HEK293 (cell line): ENCODE data around the gene DROSHA.

ENCODE experiments used
- CTCF ChIA-PET: fragments of 350-600 bp; formaldehyde crosslinking; extraction: SDS; loops from one replicate; lab custom pipeline; 2021; ENCODE audit warnings: antibody characterized with exemption; lab: Yijun Ruan, JAX
- POLR2A ChIA-PET: fragments of 300-600 bp; formaldehyde crosslinking; extraction: SDS; loops from one replicate; lab custom pipeline; 2020; ENCODE audit warnings: antibody characterized with exemption, inconsistent platforms; lab: Yijun Ruan, JAX
- H3K27ac ChIP-seq: fragments of 200-500 bp; sonication (Bioruptor generic); 2 replicates; pipeline ENCODE4 v1.5.1; 2014; ENCODE audit warnings: low read depth, low read length, control low read depth, inconsistent platforms; ENCODE audit errors: extremely low read depth
- H3K36me3 ChIP-seq, 2 experiments: fragments of 200-500 bp in 1 of 2; sonication (Bioruptor generic) in 1 of 2; 1 replicate in 1 of 2; 2 replicates in 1 of 2; pipeline ENCODE4 v1.5.1; 2014 to 2017; ENCODE audit warnings: inconsistent platforms in 2 of 2, low read length in 2 of 2; ENCODE audit not compliant: control insufficient read depth in 2 of 2, insufficient read depth in 1 of 2
- H3K4me1 ChIP-seq: fragments of 200-500 bp; sonication (Bioruptor generic); 2 replicates; pipeline ENCODE4 v1.5.1; 2014; ENCODE audit warnings: mild to moderate bottlenecking, low read length, inconsistent platforms; ENCODE audit not compliant: control insufficient read depth, insufficient read depth
- H3K4me3 ChIP-seq: 2 replicates; pipeline ENCODE4 v1.5.1; 2011; ENCODE audit warnings: low read depth, mild to moderate bottlenecking, control low read depth, low read length, moderate library complexity
- H3K9me3 ChIP-seq: fragments of 200-500 bp; sonication (Bioruptor generic); 2 replicates; pipeline ENCODE4 v1.5.1; 2014; ENCODE audit warnings: low read depth, low read length, inconsistent platforms; ENCODE audit not compliant: control insufficient read depth, insufficient read depth
- KLF7 ChIP-seq: fragments of 450-650 bp; formaldehyde crosslinking; IDR thresholded peaks from 2 replicates; pipeline ENCODE4 v1.5.1; 2016; ENCODE audit warnings: missing biosample characterization, missing genetic modification characterization, borderline replicate concordance
- SCRT1 ChIP-seq: fragments of 450-650 bp; formaldehyde crosslinking; IDR thresholded peaks from 2 replicates; pipeline ENCODE4 v1.5.1; 2016; ENCODE audit warnings: missing biosample characterization, missing genetic modification characterization, borderline replicate concordance
- SCRT2 ChIP-seq: fragments of 450-650 bp; formaldehyde crosslinking; IDR thresholded peaks from 2 replicates; pipeline ENCODE4 v1.5.1; 2016; ENCODE audit warnings: missing biosample characterization, missing genetic modification characterization
- SP7 ChIP-seq: fragments of 450-650 bp; formaldehyde crosslinking; IDR thresholded peaks from 2 replicates; pipeline ENCODE4 v1.5.1; 2016; ENCODE audit warnings: missing biosample characterization, missing genetic modification characterization
- ZBTB8A ChIP-seq: fragments of 450-650 bp; formaldehyde crosslinking; IDR thresholded peaks from 2 replicates; pipeline ENCODE4 v1.5.1; 2016; ENCODE audit warnings: missing biosample characterization, missing genetic modification characterization
- ZIC2 ChIP-seq: fragments of 450-650 bp; formaldehyde crosslinking; IDR thresholded peaks from 2 replicates; pipeline ENCODE4 v1.5.1; 2016; ENCODE audit warnings: missing biosample characterization, missing genetic modification characterization
- ZNF19 ChIP-seq: fragments of 450-650 bp; formaldehyde crosslinking; IDR thresholded peaks from 2 replicates; pipeline ENCODE4; 2016; ENCODE audit warnings: missing biosample characterization, missing genetic modification characterization, low read depth
- ZNF302 ChIP-seq: fragments of 450-650 bp; formaldehyde crosslinking; IDR thresholded peaks from 2 replicates; pipeline ENCODE4 v1.5.1; 2016; ENCODE audit warnings: missing biosample characterization, missing genetic modification characterization, low read depth
- ZNF324 ChIP-seq: fragments of 450-650 bp; formaldehyde crosslinking; IDR thresholded peaks from 2 replicates; pipeline ENCODE4 v1.5.1; 2016; ENCODE audit warnings: missing biosample characterization, missing genetic modification characterization
- ZNF571 ChIP-seq: fragments of 450-650 bp; formaldehyde crosslinking; IDR thresholded peaks from 2 replicates; pipeline ENCODE4 v1.5.0; 2017; ENCODE audit warnings: missing biosample characterization, missing genetic modification characterization
- ZNF626 ChIP-seq: fragments of 450-650 bp; sonication (Bioruptor Pico); formaldehyde crosslinking; IDR thresholded peaks from 2 replicates; pipeline ENCODE4 v1.5.1; 2018; ENCODE audit warnings: missing biosample characterization, missing genetic modification characterization, inconsistent platforms
- TF ChIP-seq, protein P1 (sequence below): fragments of 450-650 bp; formaldehyde crosslinking; IDR thresholded peaks from 2 replicates; pipeline ENCODE4 v1.5.1; 2016; ENCODE audit warnings: missing biosample characterization, missing genetic modification characterization
- TF ChIP-seq, protein P2 (sequence below): fragments of 450-650 bp; formaldehyde crosslinking; IDR thresholded peaks from 2 replicates; pipeline ENCODE4 v1.5.1; 2016; ENCODE audit warnings: missing biosample characterization, missing genetic modification characterization, low read depth
- TF ChIP-seq, protein P3 (sequence below): fragments of 450-650 bp; formaldehyde crosslinking; IDR thresholded peaks from 2 replicates; pipeline ENCODE4 v1.5.1; 2017; ENCODE audit warnings: missing biosample characterization, missing genetic modification characterization
- TF ChIP-seq, protein P4 (sequence below): fragments of 450-650 bp; formaldehyde crosslinking; IDR thresholded peaks from 2 replicates; pipeline ENCODE4 v1.5.1; 2016; ENCODE audit warnings: missing biosample characterization, missing genetic modification characterization

DROSHA gene

DNA sequence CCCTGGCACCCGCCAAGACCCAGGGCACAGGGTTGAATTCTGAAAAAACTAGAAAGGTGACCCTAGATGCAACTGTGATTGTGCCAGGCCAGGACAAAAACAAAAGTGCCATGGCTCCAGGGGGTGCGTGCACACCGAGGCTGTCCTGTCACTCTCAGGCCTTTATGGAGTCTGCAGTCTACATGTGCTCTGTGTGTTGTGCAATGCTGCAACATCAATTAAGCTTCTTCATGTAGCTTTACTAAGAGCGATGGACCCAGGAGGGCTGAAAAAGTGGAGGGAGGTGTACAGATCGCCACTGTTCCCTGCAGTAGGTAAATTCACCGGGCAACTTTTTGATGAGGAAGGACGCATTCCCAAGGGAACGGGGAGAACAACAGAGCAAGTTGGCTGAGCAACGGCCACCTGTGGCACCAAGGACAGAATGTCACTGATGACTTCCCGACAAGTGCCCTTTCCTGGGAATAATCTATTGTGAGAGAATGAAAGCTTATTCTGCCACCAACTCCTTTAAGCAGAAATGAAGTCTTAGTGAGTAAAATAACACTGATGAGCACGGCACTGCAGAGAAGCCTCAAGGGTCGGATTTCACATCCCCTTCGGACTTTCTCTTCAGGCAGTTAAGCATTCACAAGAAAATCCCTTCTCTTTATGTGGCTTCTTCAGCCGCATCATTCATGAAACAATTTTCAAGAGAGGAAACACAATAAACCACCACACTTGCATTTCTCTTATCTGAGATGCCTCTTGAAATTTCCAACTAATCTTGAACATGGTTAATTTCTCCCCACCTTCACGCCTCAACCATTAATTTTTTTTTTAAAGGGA is 149.6 kb downstream of the DROSHA start:
- H3K4me3 ChIP-seq = no peak overlapping the region
- no peaks in the 10 kb centered on the region for H3K9me3 ChIP-seq
- CTCF ChIA-PET = no interaction called here
- H3K27ac ChIP-seq = no peak overlapping the region
- no peaks in the 10 kb centered on the region for H3K36me3 ChIP-seq
- POLR2A ChIA-PET = no interaction called here
- H3K4me1 ChIP-seq = peaks cover 3% of the 10 kb centered on the region; the same call in 1 of the 2 replicates
- TF ChIP-seq SCRT2 (tag by site-specific recombination) = peak; percentile 95
- TF ChIP-seq SCRT1 (tag by site-specific recombination) = peak; percentile 58; the same call in 1 of the 2 replicates
- TF ChIP-seq ZIC2 (tag by site-specific recombination) = 0 out of 2 replicates have a peak, but pooled peaks have one; percentile 25
- TF ChIP-seq ZBTB8A (tag by site-specific recombination) = no peak

- H3K9me3 ChIP-seq = no peaks in the 10 kb centered on the region
- H3K36me3 ChIP-seq = no peaks in the 10 kb centered on the region
- no peak overlapping the region for H3K4me3 ChIP-seq
- no peak overlapping the region for H3K27ac ChIP-seq
- peaks cover 3% of the 10 kb centered on the region; the same call in 1 of the 2 replicates for H3K4me1 ChIP-seq
- ChIA-PET POLR2A (no interaction called here), CTCF (no interaction called here)
- TF ChIP-seq, protein P1, sequence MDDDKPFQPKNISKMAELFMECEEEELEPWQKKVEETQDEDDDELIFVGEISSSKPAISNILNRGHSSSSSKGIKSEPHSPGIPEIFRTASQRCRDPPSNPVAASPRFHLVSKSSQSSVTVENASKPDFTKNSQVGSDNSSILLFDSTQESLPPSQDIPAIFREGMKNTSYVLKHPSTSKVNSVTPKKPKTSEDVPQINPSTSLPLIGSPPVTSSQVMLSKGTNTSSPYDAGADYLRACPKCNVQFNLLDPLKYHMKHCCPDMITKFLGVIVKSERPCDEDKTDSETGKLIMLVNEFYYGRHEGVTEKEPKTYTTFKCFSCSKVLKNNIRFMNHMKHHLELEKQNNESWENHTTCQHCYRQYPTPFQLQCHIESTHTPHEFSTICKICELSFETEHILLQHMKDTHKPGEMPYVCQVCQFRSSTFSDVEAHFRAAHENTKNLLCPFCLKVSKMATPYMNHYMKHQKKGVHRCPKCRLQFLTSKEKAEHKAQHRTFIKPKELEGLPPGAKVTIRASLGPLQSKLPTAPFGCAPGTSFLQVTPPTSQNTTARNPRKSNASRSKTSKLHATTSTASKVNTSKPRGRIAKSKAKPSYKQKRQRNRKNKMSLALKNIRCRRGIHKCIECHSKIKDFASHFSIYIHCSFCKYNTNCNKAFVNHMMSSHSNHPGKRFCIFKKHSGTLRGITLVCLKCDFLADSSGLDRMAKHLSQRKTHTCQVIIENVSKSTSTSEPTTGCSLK (tag by site-specific recombination) = no peak
- TF ChIP-seq, protein P2, sequence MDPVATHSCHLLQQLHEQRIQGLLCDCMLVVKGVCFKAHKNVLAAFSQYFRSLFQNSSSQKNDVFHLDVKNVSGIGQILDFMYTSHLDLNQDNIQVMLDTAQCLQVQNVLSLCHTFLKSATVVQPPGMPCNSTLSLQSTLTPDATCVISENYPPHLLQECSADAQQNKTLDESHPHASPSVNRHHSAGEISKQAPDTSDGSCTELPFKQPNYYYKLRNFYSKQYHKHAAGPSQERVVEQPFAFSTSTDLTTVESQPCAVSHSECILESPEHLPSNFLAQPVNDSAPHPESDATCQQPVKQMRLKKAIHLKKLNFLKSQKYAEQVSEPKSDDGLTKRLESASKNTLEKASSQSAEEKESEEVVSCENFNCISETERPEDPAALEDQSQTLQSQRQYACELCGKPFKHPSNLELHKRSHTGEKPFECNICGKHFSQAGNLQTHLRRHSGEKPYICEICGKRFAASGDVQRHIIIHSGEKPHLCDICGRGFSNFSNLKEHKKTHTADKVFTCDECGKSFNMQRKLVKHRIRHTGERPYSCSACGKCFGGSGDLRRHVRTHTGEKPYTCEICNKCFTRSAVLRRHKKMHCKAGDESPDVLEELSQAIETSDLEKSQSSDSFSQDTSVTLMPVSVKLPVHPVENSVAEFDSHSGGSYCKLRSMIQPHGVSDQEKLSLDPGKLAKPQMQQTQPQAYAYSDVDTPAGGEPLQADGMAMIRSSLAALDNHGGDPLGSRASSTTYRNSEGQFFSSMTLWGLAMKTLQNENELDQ (tag by site-specific recombination) = no peak
- TF ChIP-seq, protein P3, sequence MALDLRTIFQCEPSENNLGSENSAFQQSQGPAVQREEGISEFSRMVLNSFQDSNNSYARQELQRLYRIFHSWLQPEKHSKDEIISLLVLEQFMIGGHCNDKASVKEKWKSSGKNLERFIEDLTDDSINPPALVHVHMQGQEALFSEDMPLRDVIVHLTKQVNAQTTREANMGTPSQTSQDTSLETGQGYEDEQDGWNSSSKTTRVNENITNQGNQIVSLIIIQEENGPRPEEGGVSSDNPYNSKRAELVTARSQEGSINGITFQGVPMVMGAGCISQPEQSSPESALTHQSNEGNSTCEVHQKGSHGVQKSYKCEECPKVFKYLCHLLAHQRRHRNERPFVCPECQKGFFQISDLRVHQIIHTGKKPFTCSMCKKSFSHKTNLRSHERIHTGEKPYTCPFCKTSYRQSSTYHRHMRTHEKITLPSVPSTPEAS (tag by site-specific recombination) = no peak
- TF ChIP-seq, protein P4, sequence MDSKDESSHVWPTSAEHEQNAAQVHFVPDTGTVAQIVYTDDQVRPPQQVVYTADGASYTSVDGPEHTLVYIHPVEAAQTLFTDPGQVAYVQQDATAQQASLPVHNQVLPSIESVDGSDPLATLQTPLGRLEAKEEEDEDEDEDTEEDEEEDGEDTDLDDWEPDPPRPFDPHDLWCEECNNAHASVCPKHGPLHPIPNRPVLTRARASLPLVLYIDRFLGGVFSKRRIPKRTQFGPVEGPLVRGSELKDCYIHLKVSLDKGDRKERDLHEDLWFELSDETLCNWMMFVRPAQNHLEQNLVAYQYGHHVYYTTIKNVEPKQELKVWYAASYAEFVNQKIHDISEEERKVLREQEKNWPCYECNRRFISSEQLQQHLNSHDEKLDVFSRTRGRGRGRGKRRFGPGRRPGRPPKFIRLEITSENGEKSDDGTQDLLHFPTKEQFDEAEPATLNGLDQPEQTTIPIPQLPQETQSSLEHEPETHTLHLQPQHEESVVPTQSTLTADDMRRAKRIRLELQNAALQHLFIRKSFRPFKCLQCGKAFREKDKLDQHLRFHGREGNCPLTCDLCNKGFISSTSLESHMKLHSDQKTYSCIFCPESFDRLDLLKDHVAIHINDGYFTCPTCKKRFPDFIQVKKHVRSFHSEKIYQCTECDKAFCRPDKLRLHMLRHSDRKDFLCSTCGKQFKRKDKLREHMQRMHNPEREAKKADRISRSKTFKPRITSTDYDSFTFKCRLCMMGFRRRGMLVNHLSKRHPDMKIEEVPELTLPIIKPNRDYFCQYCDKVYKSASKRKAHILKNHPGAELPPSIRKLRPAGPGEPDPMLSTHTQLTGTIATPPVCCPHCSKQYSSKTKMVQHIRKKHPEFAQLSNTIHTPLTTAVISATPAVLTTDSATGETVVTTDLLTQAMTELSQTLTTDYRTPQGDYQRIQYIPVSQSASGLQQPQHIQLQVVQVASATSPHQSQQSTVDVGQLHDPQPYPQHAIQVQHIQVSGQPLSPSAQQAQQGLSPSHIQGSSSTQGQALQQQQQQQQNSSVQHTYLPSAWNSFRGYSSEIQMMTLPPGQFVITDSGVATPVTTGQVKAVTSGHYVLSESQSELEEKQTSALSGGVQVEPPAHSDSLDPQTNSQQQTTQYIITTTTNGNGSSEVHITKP (tag by site-specific recombination) = no peak
- TF ChIP-seq SP7 (tag by site-specific recombination) (no peak), ZNF626 (tag by site-specific recombination) (no peak), KLF7 (tag by site-specific recombination) (no peak), ZNF19 (no peak), ZNF571 (tag by site-specific recombination) (no peak), ZNF324 (no peak), ZNF302 (tag by site-specific recombination) (no peak)
Observed at GRCh38 chr5:31381299-31381698, 150.6 kb downstream of the DROSHA start.
